GM12874 (cell line): ENCODE data around the gene TEKT2.

Experiments
- CTCF ChIP-seq: IDR thresholded peaks from 2 replicates; pipeline ENCODE4 v1.5.1; 2011; ENCODE audit warnings: low read depth, mild to moderate bottlenecking, control low read depth, low read length, moderate library complexity; ENCODE audit not compliant: insufficient read depth

The TEKT2 gene

DNA sequence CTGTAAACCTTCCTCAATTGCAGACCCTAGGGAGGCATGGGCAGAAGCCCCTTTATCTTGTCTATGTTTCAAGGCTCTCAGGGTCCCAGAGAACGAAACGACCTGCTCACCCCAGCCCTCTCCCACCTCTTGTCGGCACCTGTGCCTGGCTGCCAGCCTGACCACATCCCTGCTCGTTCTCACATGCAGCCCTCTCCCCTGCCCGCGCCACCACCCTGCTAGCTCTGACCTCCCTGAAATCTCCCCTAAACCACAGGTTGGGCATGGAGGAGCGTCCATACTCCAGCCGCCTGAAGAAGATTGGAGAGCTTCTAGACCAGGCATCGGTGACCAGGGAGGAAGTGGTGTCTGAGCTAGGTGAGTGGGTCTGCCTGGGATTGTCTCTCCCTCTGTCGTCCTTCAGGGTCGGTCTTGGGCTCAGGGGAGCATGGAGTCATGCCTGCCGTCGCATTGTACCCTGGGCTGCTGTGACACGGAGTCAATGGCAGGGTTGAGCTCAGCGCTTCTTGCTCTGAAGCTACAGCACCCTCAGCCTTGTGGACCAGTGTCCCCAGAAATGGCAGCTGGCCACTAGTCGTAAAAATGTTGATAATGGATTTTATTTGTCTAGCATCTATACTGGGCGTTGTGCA lies 8.4 kb downstream of the TEKT2 start:
- TF ChIP-seq CTCF = no peak

- TF ChIP-seq CTCF = no peak
Measured at GRCh38 chr1:36092798-36093185, 8.9 kb downstream of the TEKT2 start.

DNA sequence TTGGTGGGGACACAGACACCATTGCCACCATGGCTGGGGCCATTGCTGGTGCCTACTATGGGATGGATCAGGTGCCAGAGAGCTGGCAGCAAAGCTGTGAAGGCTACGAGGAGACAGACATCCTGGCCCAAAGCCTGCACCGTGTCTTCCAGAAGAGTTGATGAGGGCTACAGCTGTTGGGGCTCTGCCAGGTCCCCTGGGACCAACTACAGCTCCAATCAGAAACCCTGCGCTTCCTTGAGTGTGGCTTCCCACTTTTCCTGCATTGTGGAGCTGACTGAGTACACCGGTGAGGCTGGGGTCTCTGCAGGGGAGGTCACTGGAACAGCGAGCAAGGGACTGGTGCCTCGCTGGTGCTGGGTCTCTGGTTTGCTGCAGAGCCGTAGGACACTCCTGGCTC lies 9.3 kb downstream of the TEKT2 start:
- TF ChIP-seq CTCF = no peak

GRCh38 chr1:36093929-36094328 lies 10.0 kb downstream of the TEKT2 start:
- no peak for TF ChIP-seq CTCF

DNA sequence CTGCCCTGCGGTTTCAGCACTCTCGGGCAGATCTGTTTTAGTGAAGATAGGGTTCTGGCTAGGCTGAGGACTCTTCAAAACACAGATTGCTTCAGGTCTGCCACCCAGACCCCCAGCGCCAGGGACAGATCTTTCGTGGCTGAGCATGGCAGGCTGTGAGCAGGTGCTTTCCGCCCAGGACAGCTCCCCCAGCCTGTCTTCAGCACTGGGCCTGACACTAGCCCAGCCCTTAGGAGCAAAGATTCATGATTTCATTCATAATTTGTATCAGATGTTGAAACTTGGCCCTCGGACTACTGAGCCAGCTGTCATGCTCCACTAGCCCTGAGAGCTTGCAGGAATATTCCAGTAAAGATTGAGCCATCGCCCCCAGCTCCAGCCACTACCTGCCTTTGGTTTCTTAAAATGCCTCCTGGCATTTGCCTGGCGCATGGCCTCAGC lies 10.7 kb downstream of the TEKT2 start:
- no peak for TF ChIP-seq CTCF

- no peak for TF ChIP-seq CTCF
Measured at GRCh38 chr1:36095760-36096405, 12.0 kb downstream of the TEKT2 start.

GRCh38 chr1:36096500-36097432 lies 12.9 kb downstream of the TEKT2 start:
- peak; percentile 22; the same call in 1 of the 2 replicates for TF ChIP-seq CTCF
